BLaER1 treated with 17β-estradiol and CSF1 and Interleukin-3, amounts not matched to agents 10 nM and 100 nM (cell line): ENCODE results near the gene MN1.
A peak's percentile ranks its signal among the peaks of the same experiment; 100 is the strongest.

ENCODE experiments used
- H3K27ac ChIP-seq, 11 experiments: shearing (Covaris generic); formaldehyde crosslinking; 2 replicates each; pipeline ENCODE4 v1.8.1; 2022
- H3K27me3 ChIP-seq, 11 experiments: shearing (Covaris generic); formaldehyde crosslinking; 2 replicates each; pipeline ENCODE4 v1.8.1; 2022
- H3K36me3 ChIP-seq, 11 experiments: shearing (Covaris generic); formaldehyde crosslinking; 2 replicates each; pipeline ENCODE4 v1.8.1; 2022
- H3K4me1 ChIP-seq, 10 experiments: shearing (Covaris generic); formaldehyde crosslinking; 2 replicates each; pipeline ENCODE4 v1.8.1; 2022
- H3K4me2 ChIP-seq, 11 experiments: shearing (Covaris generic); formaldehyde crosslinking; 2 replicates each; pipeline ENCODE4 v1.8.1; 2022
- H3K4me3 ChIP-seq, 10 experiments: shearing (Covaris generic); formaldehyde crosslinking; 2 replicates each; pipeline ENCODE4 v1.8.1; 2022
- H3K9ac ChIP-seq, 11 experiments: shearing (Covaris generic); formaldehyde crosslinking; 2 replicates each; pipeline ENCODE4 v1.8.1; 2022
- H3K9me3 ChIP-seq, 11 experiments: shearing (Covaris generic); formaldehyde crosslinking; replicated peaks in 1 of 11; 2 replicates each; pipeline ENCODE4 v1.8.1; 2022
- H4K20me1 ChIP-seq, 11 experiments: shearing (Covaris generic); formaldehyde crosslinking; 2 replicates each; pipeline ENCODE4 v1.8.1; 2022
- Cebpa-rat ChIP-seq, 11 experiments: shearing (Covaris generic); IDR thresholded peaks; 2 replicates each; pipeline ENCODE4 v1.8.1; 2022

Gene MN1

GRCh38 chr22:27740202-27740748, 61.3 kb downstream of the MN1 start:
- no peak for TF ChIP-seq Cebpa-rat (IDR thresholded peaks at IDR 0.05)
- H3K4me2 ChIP-seq, result no peak overlapping the region
- H3K4me3 ChIP-seq, result no peak overlapping the region
- no peaks in the 10 kb centered on the region for H3K36me3 ChIP-seq
- no peaks in the 10 kb centered on the region for H3K27me3 ChIP-seq
- no peaks in the 10 kb centered on the region for H3K4me1 ChIP-seq
- no peaks in the 10 kb centered on the region for H4K20me1 ChIP-seq
- H3K9ac ChIP-seq, result no peak overlapping the region
- H3K9me3 ChIP-seq, result peaks cover 8 to 25% (median 15%) of the 10 kb centered on the region in 11 experiments; a peak in 20 of 22 replicates
- no peak overlapping the region for H3K27ac ChIP-seq

GRCh38 chr22:27737521-27737920, 64.0 kb downstream of the MN1 start:
- Histone ChIP-seq H3K36me3 (no peaks in the 10 kb centered on the region), H4K20me1 (no peaks in the 10 kb centered on the region; a peak in 1 of 22 replicates), H3K9ac (no peak overlapping the region)

GRCh38 chr22:27734066-27734465, 67.5 kb downstream of the MN1 start:
- TF ChIP-seq Cebpa-rat (IDR thresholded peaks at IDR 0.05), result no peak
- H3K4me3 ChIP-seq, result no peak overlapping the region
- no peak overlapping the region for H3K9ac ChIP-seq
- H3K9me3 ChIP-seq, result peaks cover 7 to 15% (median 10%) of the 10 kb centered on the region in 11 experiments; a peak in 19 of 22 replicates
- H3K4me2 ChIP-seq, result no peak overlapping the region
- peaks cover 5 to 11% (median 8%) of the 10 kb centered on the region in 10 experiments; a peak in 16 of 20 replicates for H3K4me1 ChIP-seq
- no peaks in the 10 kb centered on the region for H3K36me3 ChIP-seq
- H3K27ac ChIP-seq, result no peak overlapping the region
- no peaks in the 10 kb centered on the region for H3K27me3 ChIP-seq
- no peaks in the 10 kb centered on the region; a peak in 1 of 22 replicates for H4K20me1 ChIP-seq

More at GRCh38 chr22:27737521-27737920, 64.0 kb downstream of the MN1 start:
- no peak overlapping the region for H3K27ac ChIP-seq
- no peak overlapping the region for H3K4me2 ChIP-seq
- H3K4me3 ChIP-seq, result no peak overlapping the region
- no peaks in the 10 kb centered on the region for H3K4me1 ChIP-seq
- no peak for TF ChIP-seq Cebpa-rat (IDR thresholded peaks at IDR 0.05)
- H3K9me3 ChIP-seq, result peaks cover 8 to 25% (median 15%) of the 10 kb centered on the region in 11 experiments; a peak in 20 of 22 replicates
- H3K27me3 ChIP-seq, result no peaks in the 10 kb centered on the region

GRCh38 chr22:27732841-27733240, 68.7 kb downstream of the MN1 start:
- Histone ChIP-seq H3K4me3 (no peak overlapping the region), H3K9me3 (peaks cover 6 to 10% (median 7%) of the 10 kb centered on the region in 11 experiments; a peak in 19 of 22 replicates)
- TF ChIP-seq Cebpa-rat (IDR thresholded peaks at IDR 0.05), result no peak

GRCh38 chr22:27732391-27732790, 69.2 kb downstream of the MN1 start:
- Histone ChIP-seq H3K27me3 (no peaks in the 10 kb centered on the region), H3K36me3 (no peaks in the 10 kb centered on the region), H3K4me2 (no peak overlapping the region), H3K9me3 (peaks cover 2 to 6% (median 3%) of the 10 kb centered on the region in 11 experiments; a peak in 17 of 22 replicates), H3K4me1 (peaks cover 10 to 23% (median 19%) of the 10 kb centered on the region in 10 experiments), H4K20me1 (no peaks in the 10 kb centered on the region; a peak in 1 of 22 replicates), H3K9ac (no peak overlapping the region), H3K4me3 (no peak overlapping the region), H3K27ac (no peak overlapping the region)
- no peak for TF ChIP-seq Cebpa-rat (IDR thresholded peaks at IDR 0.05)

More at GRCh38 chr22:27732841-27733240, 68.7 kb downstream of the MN1 start:
- Histone ChIP-seq H3K27ac (no peak overlapping the region), H3K4me1 (peaks cover 5 to 19% (median 15%) of the 10 kb centered on the region in 10 experiments; a peak in 18 of 20 replicates), H3K27me3 (no peaks in the 10 kb centered on the region), H4K20me1 (no peaks in the 10 kb centered on the region; a peak in 1 of 22 replicates), H3K4me2 (no peak overlapping the region), H3K9ac (no peak overlapping the region), H3K36me3 (no peaks in the 10 kb centered on the region)

- Histone ChIP-seq H3K27ac (no peak overlapping the region), H3K36me3 (no peaks in the 10 kb centered on the region), H3K9ac (no peak overlapping the region), H3K4me3 (no peak overlapping the region), H3K4me2 (no peak overlapping the region), H3K4me1 (peaks cover 17 to 31% (median 27%) of the 10 kb centered on the region in 10 experiments), H3K27me3 (no peaks in the 10 kb centered on the region), H3K9me3 (peaks cover 0 to 4% (median 0%) of the 10 kb centered on the region in 11 experiments; a peak in 3 of 22 replicates), H4K20me1 (no peaks in the 10 kb centered on the region; a peak in 1 of 22 replicates)
- TF ChIP-seq Cebpa-rat (IDR thresholded peaks at IDR 0.05), result no peak
Measured at GRCh38 chr22:27731621-27732020, 69.9 kb downstream of the MN1 start.

- Histone ChIP-seq H3K9ac (no peak overlapping the region), H3K4me1 (peaks cover 24 to 39% (median 35%) of the 10 kb centered on the region in 10 experiments), H3K27ac (no peak overlapping the region; a peak in 2 of 22 replicates), H3K4me3 (no peak overlapping the region), H3K9me3 (peaks cover 0 to 12% (median 5%) of the 10 kb centered on the region in 11 experiments; a peak in 8 of 22 replicates), H3K27me3 (no peaks in the 10 kb centered on the region), H3K36me3 (no peaks in the 10 kb centered on the region), H4K20me1 (no peaks in the 10 kb centered on the region; a peak in 1 of 22 replicates), H3K4me2 (no peak overlapping the region)
- no peak for TF ChIP-seq Cebpa-rat (IDR thresholded peaks at IDR 0.05)
Measured at GRCh38 chr22:27730641-27731433, 70.7 kb downstream of the MN1 start.

GRCh38 chr22:27729246-27729645, 72.3 kb downstream of the MN1 start:
- TF ChIP-seq Cebpa-rat (IDR thresholded peaks at IDR 0.05), result no peak
- H3K4me1 ChIP-seq, result peaks cover 24 to 52% (median 37%) of the 10 kb centered on the region in 10 experiments
- peaks cover 0 to 24% (median 10%) of the 10 kb centered on the region in 11 experiments; a peak in 14 of 22 replicates for H3K9me3 ChIP-seq
- H3K27me3 ChIP-seq, result no peaks in the 10 kb centered on the region
- no peaks in the 10 kb centered on the region for H3K36me3 ChIP-seq
- H4K20me1 ChIP-seq, result no peaks in the 10 kb centered on the region; a peak in 1 of 22 replicates
- peak overlapping the region in 1 of 11 experiments; percentile 36; a peak in 1 of 22 replicates for H3K9ac ChIP-seq
- H3K4me2 ChIP-seq, result peak overlapping the region in 6 of 11 experiments; percentile 3 to 69 (median 37); a peak in 12 of 22 replicates
- H3K4me3 ChIP-seq, result no peak overlapping the region
- H3K27ac ChIP-seq, result peak overlapping the region in 4 of 11 experiments; percentile 19 to 51 (median 34); a peak in 6 of 22 replicates
